Aorta (tissue), 5 donors: ENCODE measurements around the gene OTOP3. TPM values are rescaled to one million over a fixed set of nuclear protein-coding genes. Genes with fewer than 3 reads are reported as not detected.
"Not testable (repeated sequence)": the region's sequence is repeated elsewhere in the genome, so short reads cannot be mapped to it uniquely, and the experiment has no call there.

Experiments
- ATAC-seq: fragments of 200-7000 bp; cut with Tn5 transposase; one replicate; pipeline ENCODE4 v1.9.1; 2022; ENCODE audit warnings: moderate library complexity; ENCODE audit not compliant: low FRiP score
- DNase-seq, 2 donors: peaks; one replicate each; pipeline ENCODE4 v3.0.0-alpha.2; 2020
- H3K27ac ChIP-seq, 2 donors: one replicate each; pipeline ENCODE4 v1.5.1; 2013; ENCODE audit warnings: low read length in 2 of 2, mild to moderate bottlenecking in 2 of 2, moderate library complexity in 2 of 2, control low read depth in 1 of 2, inconsistent platforms in 1 of 2, low read depth in 1 of 2
- H3K27me3 ChIP-seq, 2 donors: one replicate each; pipeline ENCODE4 v1.6.1; 2013; ENCODE audit warnings: control low read depth in 1 of 2, low read length in 1 of 2, mild to moderate bottlenecking in 1 of 2, moderate library complexity in 1 of 2; ENCODE audit not compliant: insufficient read depth in 2 of 2, control insufficient read depth in 1 of 2
- H3K36me3 ChIP-seq, 2 donors: one replicate each; pipeline ENCODE4 v1.6.1; 2013; ENCODE audit warnings: control low read depth in 1 of 2, low read length in 1 of 2, mild to moderate bottlenecking in 1 of 2; ENCODE audit not compliant: insufficient read depth in 2 of 2, control insufficient read depth in 1 of 2
- H3K4me1 ChIP-seq, 2 donors: one replicate each; pipeline ENCODE4 v1.6.1; 2013; ENCODE audit warnings: low read length in 2 of 2, control low read depth in 1 of 2, mild to moderate bottlenecking in 1 of 2, moderate library complexity in 1 of 2; ENCODE audit not compliant: insufficient read depth in 2 of 2, control insufficient read depth in 1 of 2
- H3K4me3 ChIP-seq, 2 donors: one replicate each; pipeline ENCODE4 v1.5.1; 2013; ENCODE audit warnings: low read length in 2 of 2, control low read depth in 1 of 2, mild to moderate bottlenecking in 1 of 2
- H3K9me3 ChIP-seq: one replicate; pipeline ENCODE4 v1.6.1; 2013; ENCODE audit warnings: mild to moderate bottlenecking, low read length; ENCODE audit not compliant: control insufficient read depth
- WGBS, 2 donors: extraction: QIAGEN DNeasy Blood & Tissue Kit; methylation state at CpG; one replicate each; pipeline ENCODE4 v1.1.7; 2013; 5-methylcytosine and 5-hydroxymethylcytosine counted together
- intact Hi-C, 2 donors: fragments of 100-400 bp; cut with DNase I; formaldehyde crosslinking; loops; one replicate each; pipeline versions ENCODE4 v1.14.2 to v1.15.0; 2022
- polyA plus RNA-seq, 2 donors: library from polyadenylated mRNA; stranded (reverse); fragments of 200-250 nt; gene quantifications; one replicate each; pipeline ENCODE4 v1.2.3, GENCODE V29; 2013
- total RNA-seq, 2 donors: library from RNA; stranded (reverse); fragmentation: NEBNext Ultra II Directional; extraction: Animal tissue kit (Norgen Biotek cat#: 25700); gene quantifications; one replicate each; pipeline ENCODE4 v1.2.1, GENCODE V29; 2021
- donor health status: healthy with polysubstance abuse.
- donor health status: Bipolar disorder and iron deficiency.
- donor health status: DM: no; HTN: no; CAD: no.
- donor health status: DM: no; HTN: no; CAD: no.
- donor health status: DM: yes; HTN: yes; CAD: no.

Gene OTOP3
- total and polyA plus RNA-seq, 4 donors, result 1.8 TPM; not detected in 3

- intact Hi-C loops, result no loop called here
- no peaks in the 10 kb centered on the region for H3K4me1 ChIP-seq
- DNase-seq, result no peak
- WGBS, 2 donors, result 48 to 51% methylated on average over 16 of the region's 16 CpGs
- no peaks in the 10 kb centered on the region for H3K9me3 ChIP-seq
- H3K27me3 ChIP-seq, result no peaks in the 10 kb centered on the region
- H3K36me3 ChIP-seq, result no peaks in the 10 kb centered on the region
- ATAC-seq, result peak; percentile 10
- H3K27ac ChIP-seq, result peak overlapping the region; percentile 4 to 59
- peak overlapping the region; percentile 5 to 40 for H3K4me3 ChIP-seq
Measured at GRCh38 chr17:74981318-74981978, 45.8 kb downstream of the OTOP3 start.

DNA sequence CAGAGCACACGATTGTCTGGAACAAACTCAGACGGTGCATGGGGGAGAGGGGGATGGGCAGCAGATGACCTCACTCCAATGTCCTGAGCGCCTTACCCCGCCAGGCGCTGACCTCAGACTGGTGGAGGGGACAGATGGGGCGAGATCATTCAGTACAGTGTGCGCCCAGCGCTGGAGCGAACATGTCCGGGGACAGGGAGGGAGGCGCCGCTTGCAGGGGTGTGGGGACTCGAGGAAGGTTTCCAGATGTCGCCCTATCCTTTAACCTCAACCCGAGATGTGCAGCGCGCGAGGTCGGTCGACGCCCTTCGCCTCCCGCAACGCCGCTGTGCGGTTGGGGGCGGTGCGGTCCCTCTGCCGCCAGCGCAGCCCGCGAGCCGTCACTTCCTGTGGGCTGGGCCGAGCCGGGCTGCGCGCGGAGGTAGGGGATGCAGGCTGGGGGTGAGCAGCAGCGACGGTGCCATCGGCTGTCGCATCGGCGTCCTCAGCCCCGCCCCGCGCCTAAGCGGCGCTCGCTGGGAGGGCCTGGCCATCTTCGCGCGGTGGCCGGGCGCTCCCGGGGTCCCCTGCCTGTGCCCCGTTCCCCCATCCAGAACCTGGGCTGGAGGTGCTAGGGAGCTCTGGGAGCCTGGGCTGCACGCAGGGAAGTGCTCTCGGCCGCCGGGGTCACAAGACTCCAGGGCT, 46.4 kb downstream of the OTOP3 start:
- H3K9me3 ChIP-seq, result no peaks in the 10 kb centered on the region
- H3K27me3 ChIP-seq, result no peaks in the 10 kb centered on the region
- H3K36me3 ChIP-seq, result no peaks in the 10 kb centered on the region
- no peaks in the 10 kb centered on the region for H3K4me1 ChIP-seq
- DNase-seq (peak; percentile 83 to 92), ATAC-seq (peak; percentile 92)
- H3K4me3 ChIP-seq, result peak overlapping the region; percentile 5 to 40
- intact Hi-C loops, result no loop called here
- 0 to 1% methylated on average over 50 to 61 of the region's 61 CpGs for WGBS, 2 donors
- peak overlapping the region; percentile 31 to 59 for H3K27ac ChIP-seq

DNA sequence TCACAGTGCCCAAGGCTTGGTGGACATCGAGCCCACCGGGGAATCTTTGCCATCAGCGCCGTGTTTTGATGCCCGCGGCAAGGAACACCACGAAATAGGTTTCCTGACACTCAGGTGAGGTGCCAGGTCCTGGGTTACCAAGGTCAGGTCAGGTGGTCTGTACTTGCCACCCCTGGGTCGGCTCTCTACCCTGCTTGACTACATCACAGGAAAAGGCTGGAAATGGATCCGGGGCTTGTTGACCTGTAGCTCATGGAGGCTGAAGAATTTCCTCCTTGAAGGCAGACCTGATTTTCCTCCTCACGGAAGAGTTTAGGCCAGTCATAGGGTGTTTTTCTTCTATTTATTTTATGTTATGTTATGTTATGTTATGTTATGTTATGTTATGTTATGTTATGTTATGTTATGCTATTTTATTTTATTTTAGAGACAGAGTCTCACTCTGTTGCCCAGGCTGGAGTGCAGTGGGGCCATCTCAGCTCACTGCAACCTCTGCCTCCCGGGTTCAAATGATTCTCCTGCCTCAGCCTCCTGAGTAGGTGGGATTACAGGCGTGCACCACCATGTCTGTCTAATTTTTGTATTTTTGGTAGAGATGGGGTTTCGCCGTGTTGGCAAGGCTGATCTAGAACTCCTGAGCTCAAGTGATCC, 47.1 kb downstream of the OTOP3 start:
- H3K9me3 ChIP-seq, H3K4me1 ChIP-seq, DNase-seq, H3K27me3 ChIP-seq, intact Hi-C loops, ATAC-seq, H3K36me3 ChIP-seq: not testable (repeated sequence)
- 27 to 37% methylated on average over 14 of the region's 14 CpGs for WGBS, 2 donors
- Histone ChIP-seq H3K27ac (peak overlapping the region; percentile 31 to 59), H3K4me3 (peak overlapping the region; percentile 5 to 40)

GRCh38 chr17:74986206-74986576, 50.5 kb downstream of the OTOP3 start:
- Histone ChIP-seq H3K36me3 (no peaks in the 10 kb centered on the region), H3K9me3 (no peaks in the 10 kb centered on the region), H3K4me3 (no peak overlapping the region), H3K27ac (no peak overlapping the region), H3K27me3 (no peaks in the 10 kb centered on the region), H3K4me1 (no peaks in the 10 kb centered on the region)
- no peak for ATAC-seq
- WGBS, 2 donors, result 90 to 97% methylated on average over 3 of the region's 3 CpGs
- intact Hi-C loops, result loop anchor here in 1 of 2 donors (5.0 kb wide), 1 partner anchor 46 kb away; no protein-coding TSS in a partner anchor
- no peak for DNase-seq

DNA sequence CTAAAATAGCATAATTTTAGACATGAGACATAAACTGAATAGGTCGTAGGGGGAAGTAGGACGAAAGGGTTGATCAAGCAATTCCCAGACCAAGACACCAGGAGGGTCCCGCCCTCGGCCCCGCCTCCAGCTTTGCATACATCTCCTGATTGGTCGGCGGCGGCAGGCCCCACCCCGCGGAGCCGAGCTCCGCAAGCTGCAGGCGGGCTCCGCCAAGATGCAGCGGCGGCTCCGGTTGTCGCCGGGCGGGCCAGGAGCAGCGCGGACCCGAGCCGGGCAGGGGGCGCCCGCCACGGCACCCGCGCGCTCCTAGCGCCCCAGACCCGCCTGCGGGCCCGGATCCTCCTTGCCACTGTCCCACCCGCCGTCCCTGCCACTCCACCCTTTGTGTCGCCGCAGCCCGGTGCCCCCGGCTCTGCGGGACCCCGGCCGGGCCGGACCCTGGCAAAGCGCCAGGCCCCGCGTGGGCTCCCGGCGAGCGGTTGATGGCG, 51.8 kb downstream of the OTOP3 start, which contains the start of gene CDR2L:
Gene CDR2L (plus strand): TSS at position 215 of the 491 bp plus-strand sequence. CDS start 412 bp downstream, outside the sequence.
- H3K9me3 ChIP-seq, result no peaks in the 10 kb centered on the region

GRCh38 chr17:74987909-74988711, 52.4 kb downstream of the OTOP3 start:
- ATAC-seq (peak; percentile 92), DNase-seq (peak; percentile 92 to 95)
- Histone ChIP-seq H3K4me3 (peak overlapping the region; percentile 58 to 80), H3K27me3 (no peaks in the 10 kb centered on the region), H3K9me3 (no peaks in the 10 kb centered on the region), H3K27ac (peak overlapping the region; percentile 76 to 89), H3K36me3 (no peaks in the 10 kb centered on the region), H3K4me1 (no peaks in the 10 kb centered on the region)
- intact Hi-C loops, result loop anchor here (2.0 to 5.0 kb wide), 3 partner anchors 23 to 45 kb away; no protein-coding TSS in a partner anchor
- 0 to 1% methylated on average over 59 to 76 of the region's 76 CpGs for WGBS, 2 donors

More for the DNA sequence above, 51.8 kb downstream of the OTOP3 start, which contains the start of gene CDR2L:
- DNase-seq (peak; percentile 98 to 99), ATAC-seq (peak; percentile 93)
- Histone ChIP-seq H3K36me3 (no peaks in the 10 kb centered on the region), H3K27me3 (no peaks in the 10 kb centered on the region), H3K4me3 (peak within 1 kb of the TSS; percentile 58 to 80), H3K27ac (peak within 1 kb of the TSS; percentile 76 to 89), H3K4me1 (no peaks in the 10 kb centered on the region)
- intact Hi-C loops, result loop anchor here in 1 of 2 donors (5.0 kb wide), 1 partner anchor 45 kb away; no protein-coding TSS in a partner anchor
- 0% methylated on average over 44 to 51 of the region's 51 CpGs for WGBS, 2 donors

- no peaks in the 10 kb centered on the region for H3K36me3 ChIP-seq
- H3K27me3 ChIP-seq, result no peaks in the 10 kb centered on the region
- WGBS, 2 donors, result 93 to 94% methylated on average over 10 of the region's 10 CpGs
- no peaks in the 10 kb centered on the region for H3K9me3 ChIP-seq
- no peak for ATAC-seq
- intact Hi-C loops, result no loop called here
- H3K4me1 ChIP-seq, result no peaks in the 10 kb centered on the region
- H3K4me3 ChIP-seq, result no peak overlapping the region
- DNase-seq, result no peak
- no peak overlapping the region for H3K27ac ChIP-seq
Measured at GRCh38 chr17:74990581-74991105, 54.9 kb downstream of the OTOP3 start.

GRCh38 chr17:74992223-74992622, 56.5 kb downstream of the OTOP3 start:
- H3K4me1 ChIP-seq, result no peaks in the 10 kb centered on the region
- H3K4me3 ChIP-seq, result no peak overlapping the region
- H3K9me3 ChIP-seq, result no peaks in the 10 kb centered on the region
- no peaks in the 10 kb centered on the region for H3K27me3 ChIP-seq
- H3K27ac ChIP-seq, result no peak overlapping the region
- WGBS, 2 donors, result 80 to 85% methylated on average over 2 of the region's 2 CpGs
- H3K36me3 ChIP-seq, result no peaks in the 10 kb centered on the region
- no peak for DNase-seq
- intact Hi-C loops, result no loop called here
- no peak for ATAC-seq
